ENCODE measurements around the gene SYNM.

The SYNM gene

GRCh38 chr15:99122831-99123712 lies 18.2 kb downstream of the SYNM start:
- DNase-seq (ENCODE audit: low spot score) = no peak

GRCh38 chr15:99123713-99124451 lies 19.0 kb downstream of the SYNM start:
- DNase-seq (ENCODE audit: low spot score) = no peak

- no peak for DNase-seq (ENCODE audit: low spot score)
These were observed 19.8 kb downstream of the SYNM start for GRCh38 chr15:99124641-99125040.

- no peak for DNase-seq (ENCODE audit: low spot score)
These were observed 20.4 kb downstream of the SYNM start for GRCh38 chr15:99125061-99125891.

- DNase-seq (ENCODE audit: low spot score) = no peak
These were observed 21.3 kb downstream of the SYNM start for GRCh38 chr15:99126131-99126588.

- no peak for DNase-seq (ENCODE audit: low spot score)
These were observed 22.1 kb downstream of the SYNM start for GRCh38 chr15:99126930-99127329.

- no peak for DNase-seq (ENCODE audit: low spot score)
These were observed 22.9 kb downstream of the SYNM start for GRCh38 chr15:99127773-99128172.

- no peak for DNase-seq (ENCODE audit: low spot score)
These were observed 23.5 kb downstream of the SYNM start for GRCh38 chr15:99128411-99128810.

GRCh38 chr15:99129644-99130043 lies 24.8 kb downstream of the SYNM start:
- no peak for DNase-seq (ENCODE audit: low spot score)

GRCh38 chr15:99130314-99130713 lies 25.4 kb downstream of the SYNM start:
- no peak for DNase-seq (ENCODE audit: low spot score)

GRCh38 chr15:99130765-99131440 lies 26.0 kb downstream of the SYNM start:
- DNase-seq (ENCODE audit: low spot score) = no peak

GRCh38 chr15:99131441-99132023 lies 26.7 kb downstream of the SYNM start:
- DNase-seq (ENCODE audit: low spot score) = no peak

- no peak for DNase-seq (ENCODE audit: low spot score)
These were observed 27.2 kb downstream of the SYNM start for GRCh38 chr15:99132122-99132521.

- no peak for DNase-seq (ENCODE audit: low spot score)
These were observed 27.9 kb downstream of the SYNM start for GRCh38 chr15:99132634-99133287.

- DNase-seq (ENCODE audit: low spot score) = no peak
These were observed 29.5 kb downstream of the SYNM start for GRCh38 chr15:99134317-99134821.

- DNase-seq (ENCODE audit: low spot score) = peak; percentile 25
These were observed 30.3 kb downstream of the SYNM start for GRCh38 chr15:99135194-99135593.

- no peak for DNase-seq (ENCODE audit: low spot score)
These were observed 32.2 kb downstream of the SYNM start for GRCh38 chr15:99137111-99137546.

- no peak for DNase-seq (ENCODE audit: low spot score)
These were observed 33.0 kb downstream of the SYNM start for GRCh38 chr15:99137877-99138276.

GRCh38 chr15:99138491-99138982 lies 33.7 kb downstream of the SYNM start:
- no peak for DNase-seq (ENCODE audit: low spot score)

- no peak for DNase-seq (ENCODE audit: low spot score)
These were observed 34.4 kb downstream of the SYNM start for GRCh38 chr15:99139276-99139675.
